Cortex of kidney (tissue), 1 donor: ENCODE data around the gene PRSS38.
"Not testable (repeated sequence)": the region's sequence is repeated elsewhere in the genome, so short reads cannot be mapped to it uniquely, and the experiment has no call there.

Source experiments
- DNase-seq: peaks from one replicate; lab custom pipeline; 2025; lab: John Stamatoyannopoulos, UW

The PRSS38 gene

GRCh38 chr1:227845519-227845918 lies 30.0 kb downstream of the PRSS38 start:
- no peak for DNase-seq

GRCh38 chr1:227846265-227846858 lies 30.9 kb downstream of the PRSS38 start:
- no peak for DNase-seq

GRCh38 chr1:227847046-227847445 lies 31.6 kb downstream of the PRSS38 start:
- DNase-seq, result not testable (repeated sequence)

GRCh38 chr1:227848430-227848932 lies 33.0 kb downstream of the PRSS38 start:
- DNase-seq, result no peak

- no peak for DNase-seq
Measured at GRCh38 chr1:227849251-227849650, 33.8 kb downstream of the PRSS38 start.

- DNase-seq, result no peak
Measured at GRCh38 chr1:227854189-227854588, 38.7 kb downstream of the PRSS38 start.

GRCh38 chr1:227855687-227856086 lies 40.2 kb downstream of the PRSS38 start:
- no peak for DNase-seq

GRCh38 chr1:227856147-227856858 lies 40.8 kb downstream of the PRSS38 start:
- DNase-seq, result no peak

GRCh38 chr1:227864882-227865281 lies 49.4 kb downstream of the PRSS38 start:
- no peak for DNase-seq

GRCh38 chr1:227869279-227869842 lies 53.9 kb downstream of the PRSS38 start:
- DNase-seq, result no peak

- DNase-seq, result no peak
Measured at GRCh38 chr1:227869851-227870305, 54.4 kb downstream of the PRSS38 start.

GRCh38 chr1:227870366-227870765 lies 54.9 kb downstream of the PRSS38 start:
- DNase-seq, result no peak

GRCh38 chr1:227871892-227872291 lies 56.4 kb downstream of the PRSS38 start:
- not testable (repeated sequence) for DNase-seq

GRCh38 chr1:227877810-227878209 lies 62.3 kb downstream of the PRSS38 start:
- not testable (repeated sequence) for DNase-seq

- no peak for DNase-seq
Measured at GRCh38 chr1:227880342-227880924, 65.0 kb downstream of the PRSS38 start.

GRCh38 chr1:227883073-227883520 lies 67.6 kb downstream of the PRSS38 start:
- no peak for DNase-seq

- no peak for DNase-seq
Measured at GRCh38 chr1:227883641-227884301, 68.3 kb downstream of the PRSS38 start.

GRCh38 chr1:227884370-227885134 lies 69.1 kb downstream of the PRSS38 start:
- DNase-seq, result no peak

GRCh38 chr1:227885135-227885647 lies 69.7 kb downstream of the PRSS38 start:
- no peak for DNase-seq

GRCh38 chr1:227885648-227886502 lies 70.4 kb downstream of the PRSS38 start:
- no peak for DNase-seq
